Ovary (tissue), 9 donors: ENCODE results near the gene PREB. TPM values are rescaled to one million over a fixed set of nuclear protein-coding genes. Genes with fewer than 3 reads are reported as not detected.
A peak's percentile ranks its signal among the peaks of the same experiment; 100 is the strongest.

ENCODE experiments used
- DNase-seq, 5 donors: peaks; one replicate each; pipeline ENCODE4 v3.0.0-alpha.2; 2019 to 2020
- H3K27ac ChIP-seq, 2 donors: fragments of 200-600 bp; one replicate each; pipeline versions ENCODE4 v1.5.1 to v1.8.0; 2019 to 2022
- H3K27me3 ChIP-seq: fragments of 200-600 bp; one replicate; pipeline ENCODE4 v1.8.0; 2022
- H3K36me3 ChIP-seq: fragments of 200-600 bp; sonication (generic); one replicate; pipeline ENCODE4 v1.5.1; 2019
- H3K4me1 ChIP-seq: one replicate; pipeline ENCODE4 v1.8.1; 2013; ENCODE audit warnings: mild to moderate bottlenecking, moderate library complexity; ENCODE audit not compliant: insufficient read depth
- H3K4me3 ChIP-seq: fragments of 200-600 bp; sonication (generic); one replicate; pipeline ENCODE4 v1.5.1; 2017
- H3K9me3 ChIP-seq, 2 donors: fragments of 200-600 bp in 1 of 2; sonication (generic) in 1 of 2; one replicate each; pipeline versions ENCODE4 v1.5.1 to v1.8.1; 2013 to 2019; ENCODE audit warnings: mild to moderate bottlenecking in 1 of 2, moderate library complexity in 1 of 2
- CTCF ChIP-seq, 3 donors: fragments of 450-650 bp in 2 of 3; fragments of 200-600 bp in 1 of 3; IDR thresholded peaks; one replicate each; pipeline versions ENCODE4 v1.5.1 to v1.8.0; 2016 to 2022; ENCODE audit warnings: antibody characterized with exemption in 3 of 3, mild to moderate bottlenecking in 1 of 3
- EP300 ChIP-seq: sonication (generic); formaldehyde crosslinking; IDR thresholded peaks from one replicate; pipeline ENCODE4 v1.6.1; 2017; ENCODE audit warnings: antibody characterized with exemption
- POLR2A ChIP-seq: fragments of 450-650 bp; IDR thresholded peaks from one replicate; pipeline ENCODE4 v1.6.1; 2017; ENCODE audit warnings: antibody characterized with exemption, mild to moderate bottlenecking, moderate library complexity
- WGBS, 3 donors: extraction: QIAGEN DNeasy Blood & Tissue Kit in 1 of 3; methylation state at CpG; one replicate each; pipeline versions ENCODE4 v1.1.5 to v1.1.7; 2013 to 2017; 5-methylcytosine and 5-hydroxymethylcytosine counted together
- intact Hi-C, 4 donors: fragments of 100-400 bp; cut with DNase I; formaldehyde crosslinking; loops; one replicate each; pipeline versions ENCODE4 v1.11.0 to v1.15.1; 2022 to 2023
- polyA plus RNA-seq, 2 donors: library from polyadenylated mRNA; stranded (reverse); fragments of 200-250 nt in 1 of 2; fragments of 350-450 nt in 1 of 2; fragmentation: Illumina TruSeq in 1 of 2; extraction: RNeasy Lipid Tissue Mini Kit (QIAGEN cat#74804) in 1 of 2; gene quantifications; one replicate each; pipeline ENCODE4 v1.2.3, GENCODE V29; 2013 to 2014
- total RNA-seq, 7 donors: library from RNA; depleted of rRNA in 2 of 7; stranded (reverse); fragments of >200 nt in 2 of 7; fragmentation: NEBNext Ultra II Directional in 3 of 7; extraction: Animal tissue kit (Norgen Biotek cat#: 25700) in 3 of 7; gene quantifications; one replicate each; pipeline versions ENCODE4 v1.1.0 to v1.2.4, GENCODE V29; 2016 to 2023
- donor health status: DM: no; HTN: no; CAD: no; lungs with moderate emphysema.
- donor health status: DM: no; HTN: no; CAD: no.
- donor health status: Bipolar disorder and iron deficiency.
- donor health status: DM: yes; HTN: yes; CAD: no.
- donor health status: DM: no; HTN: no; CAD: no.
- donor health status: DM: yes; HTN: yes; CAD: no.

PREB gene
- total and polyA plus RNA-seq, 9 donors, result 42.7 to 113 (median 67.2) TPM

GRCh38 chr2:27085062-27085672 lies 49.3 kb downstream of the PREB start:
- WGBS, 3 donors, result 47 to 56% (median 50%) methylated on average over 10 of the region's 10 CpGs
- no peak for TF ChIP-seq POLR2A
- TF ChIP-seq CTCF (IDR thresholded peaks at IDR 0.05), result no peak
- no peak for TF ChIP-seq EP300
- peaks cover 14% of the 10 kb centered on the region for H3K4me1 ChIP-seq
- peak in 1 of 5 donors; percentile 58 for DNase-seq
- no peaks in the 10 kb centered on the region for H3K9me3 ChIP-seq
- intact Hi-C loops, result loop anchor here (5.0 to 10.0 kb wide), 4 partner anchors 33 to 110 kb away; partner anchors contain the start of genes AGBL5 (in 2 of the 4), MAPRE3 (in 2 of the 4) and TMEM214 (in 2 of the 4)
- peak overlapping the region; percentile 61 for H3K4me3 ChIP-seq
- H3K36me3 ChIP-seq, result no peaks in the 10 kb centered on the region
- H3K27ac ChIP-seq, result peak overlapping the region in 1 of 2 donors; percentile 70
- no peaks in the 10 kb centered on the region for H3K27me3 ChIP-seq

- peak in 2 of 5 donors; percentile 20 to 41 for DNase-seq
- no peak overlapping the region for H3K27ac ChIP-seq
- TF ChIP-seq CTCF (IDR thresholded peaks at IDR 0.05) (no peak), EP300 (no peak), POLR2A (no peak)
- intact Hi-C loops, result loop anchor here (5.0 to 10.0 kb wide), 4 partner anchors 32 to 110 kb away; partner anchors contain the start of genes AGBL5 (in 2 of the 4), MAPRE3 (in 2 of the 4) and TMEM214 (in 2 of the 4)
- H3K4me1 ChIP-seq, result peaks cover 16% of the 10 kb centered on the region
- no peak overlapping the region for H3K4me3 ChIP-seq
- 60 to 82% (median 72%) methylated on average over 6 of the region's 6 CpGs for WGBS, 3 donors
- H3K27me3 ChIP-seq, result no peaks in the 10 kb centered on the region
- H3K36me3 ChIP-seq, result no peaks in the 10 kb centered on the region
- H3K9me3 ChIP-seq, result no peaks in the 10 kb centered on the region
Measured at GRCh38 chr2:27084297-27085061, 50.0 kb downstream of the PREB start.

GRCh38 chr2:27083410-27084296 lies 50.8 kb downstream of the PREB start:
- Histone ChIP-seq H3K27ac (no peak overlapping the region), H3K27me3 (no peaks in the 10 kb centered on the region), H3K4me1 (peaks cover 16% of the 10 kb centered on the region), H3K36me3 (no peaks in the 10 kb centered on the region), H3K9me3 (no peaks in the 10 kb centered on the region), H3K4me3 (no peak overlapping the region)
- peak in 1 of 5 donors; percentile 21 for DNase-seq
- intact Hi-C loops, result loop anchor here (10.0 kb wide), 2 partner anchors 49 to 109 kb away; partner anchors contain the start of genes MAPRE3 (in 2 of the 4) and TMEM214 (in 2 of the 4)
- 73 to 79% (median 76%) methylated on average over 20 of the region's 20 CpGs for WGBS, 3 donors
- TF ChIP-seq EP300 (no peak), POLR2A (no peak), CTCF (IDR thresholded peaks at IDR 0.05) (no peak)
